Inflammatory macrophage (primary cell): ENCODE results near the gene LCN1.

Source experiments
- DNase-seq, 2 donors: peaks; one replicate each; pipeline ENCODE4 v3.0.0-alpha.2; 2020 to 2022
- total RNA-seq, 18 experiments: gene quantifications; one replicate each; lab custom pipeline; 2026; ENCODE audit warnings: mixed read lengths in 6 of 18, inconsistent platforms in 2 of 18; lab: John Stamatoyannopoulos, UW

The LCN1 gene
- 0 to 0.11 (median 0) reads per million in 18 experiments for total RNA-seq

DNA sequence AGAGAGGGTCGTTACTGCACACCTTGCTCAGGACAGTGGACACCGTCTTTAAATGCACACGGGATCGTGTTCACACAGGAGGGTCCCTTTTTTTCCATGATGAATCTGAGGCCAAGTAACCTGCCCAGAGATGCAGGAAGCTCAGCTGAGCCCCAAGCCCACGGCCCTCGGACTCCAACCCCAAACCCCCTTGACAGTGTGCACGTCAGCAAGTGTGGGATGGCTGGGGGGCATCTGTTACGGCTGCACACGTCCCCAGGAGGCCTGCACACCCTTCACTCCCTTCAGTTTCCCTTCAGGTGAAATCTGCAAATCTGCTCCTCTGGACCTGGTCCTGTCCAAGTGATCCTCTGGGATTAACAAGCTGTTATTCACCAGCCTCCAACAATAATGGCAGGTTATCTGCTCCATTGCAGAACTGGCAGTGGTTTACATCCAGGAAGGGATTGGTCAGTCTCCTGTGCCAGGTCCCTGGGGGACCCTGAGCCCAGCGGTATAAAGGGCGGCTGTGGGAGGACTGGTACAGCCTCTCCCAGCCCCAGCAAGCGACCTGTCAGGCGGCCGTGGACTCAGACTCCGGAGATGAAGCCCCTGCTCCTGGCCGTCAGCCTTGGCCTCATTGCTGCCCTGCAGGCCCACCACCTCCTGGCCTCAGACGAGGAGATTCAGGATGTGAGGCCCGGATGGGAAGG lies at the start of gene LCN1:
LCN1 (plus strand) TSS at position 525 of the 692 bp plus-strand sequence; CDS start at position 583, 58 bp downstream.
- DNase-seq = no peak

DNA sequence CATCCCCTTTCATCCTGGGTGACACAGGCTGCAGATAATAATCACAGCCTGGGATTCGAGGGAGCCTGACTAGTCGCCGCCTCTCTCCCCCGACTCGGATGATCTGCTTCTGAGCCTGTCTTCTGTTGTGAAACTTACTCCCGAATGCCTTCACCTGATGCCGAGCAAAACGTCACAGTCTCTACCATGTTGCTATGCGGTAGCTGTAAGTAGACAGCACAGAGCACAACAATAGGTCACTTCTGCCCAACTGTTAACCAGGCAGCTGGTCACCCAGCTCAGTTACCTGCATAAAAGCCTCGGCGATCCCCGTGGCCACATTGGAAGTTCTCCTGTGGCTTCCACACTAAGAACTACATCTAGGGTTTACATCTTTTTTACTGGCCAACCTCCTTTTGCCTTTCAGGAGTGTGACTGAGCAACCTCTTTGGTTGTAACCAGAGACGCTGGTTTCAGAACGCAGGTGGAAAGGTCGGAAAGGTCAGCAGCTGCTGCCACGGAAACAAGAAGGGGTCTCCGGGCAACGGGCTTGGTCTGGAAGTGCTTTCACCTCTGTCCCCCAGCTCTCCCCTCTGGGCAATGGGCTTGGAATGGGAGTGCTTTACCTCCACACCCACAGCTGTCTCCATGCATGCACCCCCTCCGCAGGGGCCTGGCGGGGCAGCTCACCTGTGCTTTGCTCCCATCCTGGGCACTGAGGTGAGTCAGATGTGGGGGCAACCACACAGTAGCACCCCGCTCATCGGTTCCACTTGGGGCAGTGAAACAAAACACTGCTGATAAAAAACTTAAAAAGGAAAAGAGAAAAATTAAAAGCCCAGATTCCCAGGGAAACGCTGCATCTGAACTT lies 49.2 kb upstream of the LCN1 start:
- no peak for DNase-seq

DNA sequence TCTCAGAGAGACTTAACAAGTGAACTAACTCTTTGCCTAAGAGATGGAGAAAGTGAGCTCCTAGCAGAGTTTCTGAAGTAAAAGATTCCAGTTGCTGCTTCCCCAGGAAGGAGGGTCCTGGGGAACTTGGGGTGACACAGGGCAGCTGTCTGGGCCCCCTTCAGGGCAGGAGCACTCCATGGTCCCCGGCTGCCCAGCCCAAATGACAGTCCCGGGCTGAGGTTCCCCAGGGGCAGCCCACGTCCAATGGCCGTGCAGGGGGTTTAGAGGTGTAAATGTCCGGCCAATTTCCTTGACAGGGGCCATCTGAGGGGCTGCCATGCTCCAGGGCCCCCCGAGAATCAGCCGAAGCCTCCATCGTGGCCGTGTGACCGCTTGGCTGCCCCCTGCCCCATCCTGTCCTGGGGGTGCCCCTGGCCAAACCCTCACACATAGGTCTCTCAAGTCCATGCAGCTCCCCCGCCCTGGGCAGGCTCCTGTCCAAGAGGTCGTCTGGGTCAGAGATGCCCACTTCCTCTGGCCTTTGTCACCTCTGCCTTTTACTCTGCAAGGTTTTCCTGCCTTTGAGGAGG lies 47.2 kb upstream of the LCN1 start:
- DNase-seq = no peak

DNA sequence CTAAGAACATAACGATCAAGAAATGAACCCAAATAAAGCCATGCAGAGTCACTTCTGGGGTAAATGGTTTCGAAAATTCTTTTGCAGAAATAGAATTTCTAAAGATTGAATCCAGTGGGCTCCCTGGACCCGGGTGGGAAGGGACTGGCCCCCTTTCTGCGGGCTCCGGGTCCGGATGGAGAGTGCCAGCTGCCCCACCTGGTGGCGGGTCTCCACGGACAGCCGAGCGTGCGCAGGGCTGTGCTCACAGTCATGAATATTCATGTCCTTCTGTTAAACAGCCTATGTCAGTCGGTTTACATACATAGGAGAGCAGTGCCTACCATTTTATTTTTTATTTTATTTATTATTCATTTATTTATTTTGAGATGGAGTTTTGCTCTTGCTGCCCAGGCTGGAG lies 46.3 kb upstream of the LCN1 start:
- peak; percentile 11 to 22 for DNase-seq

DNA sequence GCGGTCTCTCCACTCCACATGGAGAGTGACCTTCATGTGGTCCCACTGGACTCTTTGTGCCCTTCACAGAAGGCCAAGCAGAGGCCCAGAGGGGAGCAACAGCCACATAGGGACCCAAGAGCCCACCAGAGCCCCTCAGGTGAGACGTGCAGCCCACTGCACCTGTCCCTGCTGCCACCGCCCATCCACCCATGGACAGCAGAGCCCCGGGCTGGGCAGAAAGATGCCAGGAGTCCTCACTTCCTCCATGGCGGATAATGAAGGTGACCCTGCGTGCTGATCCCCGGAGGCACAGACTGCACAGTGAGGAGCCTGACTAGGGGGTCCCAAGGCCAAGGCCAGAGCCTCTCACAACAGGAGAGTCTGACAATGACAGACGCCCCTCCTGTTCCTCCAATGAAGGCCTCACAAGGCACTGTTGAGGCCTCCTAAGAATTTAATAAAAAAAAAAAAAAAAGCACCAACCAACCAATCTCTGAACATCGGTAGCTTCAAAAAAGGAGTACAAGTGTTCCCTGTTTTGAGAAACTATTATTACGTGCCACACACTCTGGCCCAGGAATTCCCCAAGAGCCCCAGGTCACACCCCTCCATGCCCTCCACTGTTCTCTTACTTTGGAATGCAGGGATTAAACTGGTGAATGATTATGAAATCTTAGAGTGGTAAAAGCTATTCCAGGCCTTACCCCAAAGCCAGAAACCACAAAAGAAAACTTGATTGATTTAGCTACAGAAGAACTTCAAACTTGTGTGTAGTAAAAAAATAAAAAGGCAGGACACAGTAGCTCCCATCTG lies 44.5 kb upstream of the LCN1 start:
- DNase-seq = no peak

DNA sequence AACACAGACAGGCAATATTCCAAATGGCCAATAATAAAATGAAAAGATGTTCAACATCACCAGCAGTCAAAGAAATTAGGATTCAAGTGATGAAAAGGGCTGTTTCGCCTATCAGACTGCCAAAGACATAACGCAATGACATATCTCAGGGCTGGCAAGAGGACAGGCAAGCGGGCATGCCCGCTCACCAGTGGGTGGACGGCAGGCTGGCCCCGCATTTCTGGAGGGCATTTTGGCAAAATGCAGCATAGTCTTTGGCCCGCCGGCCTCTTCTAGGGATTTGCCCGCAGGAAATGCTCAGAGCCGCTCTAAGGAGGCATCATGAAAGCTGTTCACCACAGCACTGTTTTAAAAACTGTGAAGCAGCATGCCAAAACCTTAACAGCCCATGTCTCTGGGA lies 43.0 kb upstream of the LCN1 start:
- no peak for DNase-seq

DNA sequence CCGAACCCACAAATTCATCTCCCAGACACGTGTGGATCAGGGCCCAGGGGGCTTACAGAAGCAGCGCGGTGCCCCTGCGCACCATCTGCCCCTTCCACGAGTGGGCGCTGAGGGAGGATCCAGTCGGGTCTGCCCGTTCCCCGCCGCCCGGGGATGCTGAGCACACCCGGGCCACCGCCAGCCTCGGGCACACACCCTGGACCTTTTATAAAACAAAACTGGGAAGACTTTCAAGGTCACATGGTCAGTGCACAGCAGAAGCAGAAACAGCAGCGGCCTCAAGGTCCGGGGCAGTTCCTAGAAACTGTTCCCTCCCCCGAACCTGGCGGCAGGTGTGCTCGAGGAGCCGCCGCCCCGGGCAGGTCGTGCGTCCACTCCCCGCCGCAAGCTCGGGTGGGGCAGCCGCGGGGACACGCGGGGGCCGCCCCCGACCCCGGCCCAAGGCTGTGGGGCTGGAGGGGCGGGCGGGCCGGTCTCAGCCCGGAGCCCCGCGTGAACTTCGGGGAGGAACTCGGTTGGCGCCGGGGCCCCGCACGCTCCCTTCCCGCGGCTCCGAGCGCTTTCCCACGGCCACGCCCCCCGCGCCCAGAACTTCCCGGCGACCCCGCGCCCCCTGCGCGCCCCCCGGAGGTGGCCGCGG lies 42.3 kb upstream of the LCN1 start:
- peak; percentile 47 to 56 for DNase-seq

DNA sequence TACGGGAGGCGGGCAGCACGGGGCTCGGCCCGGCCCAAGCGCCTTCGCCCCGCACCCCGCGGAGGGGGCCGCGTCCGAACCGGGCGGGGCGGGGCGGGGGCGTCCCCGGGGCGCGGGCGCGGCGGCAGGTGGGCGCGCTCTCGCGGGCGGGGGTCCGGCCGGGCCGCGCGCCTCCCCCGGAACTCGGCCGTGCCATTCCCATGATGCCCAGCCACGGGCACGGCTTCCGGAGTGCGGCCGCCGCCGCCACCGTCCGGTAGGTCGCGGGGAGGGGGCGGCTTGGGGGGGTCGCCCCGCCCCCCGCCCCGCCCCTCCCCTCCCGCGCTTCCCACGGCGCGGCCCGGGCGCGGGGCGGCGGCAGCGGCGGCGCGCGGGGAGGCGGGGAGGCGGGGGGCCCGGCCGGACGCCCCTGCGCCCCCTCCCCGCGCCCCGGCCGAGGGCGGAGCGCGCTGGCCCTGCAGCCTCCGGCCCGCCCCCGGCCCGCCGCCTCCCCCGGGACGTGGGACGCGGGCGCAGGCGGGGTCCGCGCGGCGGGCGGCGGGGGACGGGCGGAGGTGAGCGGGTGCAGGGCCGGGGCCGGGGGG lies 41.7 kb upstream of the LCN1 start, which contains the start of gene PPP1R26:
PPP1R26 (plus strand) TSS at position 314 of the 584 bp plus-strand sequence. CDS start 4,729 bp downstream, outside the sequence.
- peak in 1 of 2 donors; percentile 25 for DNase-seq

DNA sequence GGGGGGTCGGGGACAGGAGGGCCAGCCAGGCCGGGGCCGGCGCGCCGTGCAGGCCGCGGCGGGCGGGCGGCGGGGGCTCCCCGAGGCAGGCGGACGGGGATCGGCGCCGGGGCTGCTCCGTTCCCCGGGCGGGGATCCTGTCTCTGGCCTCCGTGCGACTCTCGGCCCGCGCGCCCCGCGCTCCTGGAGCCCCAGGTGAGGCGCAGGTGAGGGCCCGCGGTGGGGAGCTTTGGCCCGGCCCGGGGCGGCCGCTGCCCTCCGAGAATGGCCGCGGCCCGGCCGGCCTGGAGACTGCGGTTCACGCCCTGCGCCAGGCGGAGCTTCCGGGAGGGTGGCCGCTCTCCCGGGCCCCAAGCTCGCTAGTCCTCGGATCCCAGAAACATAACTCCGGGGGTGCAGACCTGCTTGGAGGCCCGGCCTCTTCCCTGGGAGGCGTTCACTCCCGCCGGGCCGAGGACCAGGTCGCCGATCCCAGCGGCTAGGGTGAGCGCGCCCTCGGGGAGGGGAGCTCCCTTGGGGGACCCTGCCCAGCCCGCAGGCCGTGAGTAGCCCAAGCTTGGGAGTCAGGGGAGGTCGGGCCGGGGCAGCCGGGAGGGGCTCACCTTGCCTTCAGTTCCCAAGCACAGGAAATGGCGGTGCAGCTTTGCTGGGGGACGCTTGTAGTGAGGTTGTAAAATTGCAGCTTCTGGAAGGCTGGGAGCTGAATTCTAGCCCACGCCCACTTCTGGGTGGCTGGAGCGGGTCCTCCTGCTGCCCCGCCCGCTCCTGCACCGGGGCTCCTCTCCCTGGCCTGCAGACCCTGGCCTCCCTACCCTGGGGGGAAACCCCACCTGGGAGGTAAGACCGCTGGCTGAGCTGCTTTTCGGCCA lies 40.9 kb upstream of the LCN1 start:
- peak; percentile 9 to 46 for DNase-seq

DNA sequence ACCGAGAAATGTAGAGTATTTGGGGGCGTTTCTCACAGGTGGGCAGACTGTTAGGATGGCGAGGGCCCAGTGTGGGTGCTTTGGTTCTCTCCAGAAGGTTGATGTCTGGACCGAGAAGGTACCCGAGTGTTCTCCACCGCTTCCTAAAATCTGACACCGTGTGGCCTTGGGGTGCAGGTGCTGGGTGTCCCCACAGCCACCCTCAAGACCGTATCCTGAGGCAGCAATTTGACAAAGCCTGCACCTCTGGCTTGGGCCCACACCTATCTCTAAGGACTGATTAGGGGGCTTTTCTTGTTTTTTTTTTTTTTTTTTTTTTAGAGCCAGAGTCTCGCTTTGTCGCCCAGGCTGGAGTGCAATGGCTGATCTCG lies 40.3 kb upstream of the LCN1 start:
- no peak for DNase-seq

DNA sequence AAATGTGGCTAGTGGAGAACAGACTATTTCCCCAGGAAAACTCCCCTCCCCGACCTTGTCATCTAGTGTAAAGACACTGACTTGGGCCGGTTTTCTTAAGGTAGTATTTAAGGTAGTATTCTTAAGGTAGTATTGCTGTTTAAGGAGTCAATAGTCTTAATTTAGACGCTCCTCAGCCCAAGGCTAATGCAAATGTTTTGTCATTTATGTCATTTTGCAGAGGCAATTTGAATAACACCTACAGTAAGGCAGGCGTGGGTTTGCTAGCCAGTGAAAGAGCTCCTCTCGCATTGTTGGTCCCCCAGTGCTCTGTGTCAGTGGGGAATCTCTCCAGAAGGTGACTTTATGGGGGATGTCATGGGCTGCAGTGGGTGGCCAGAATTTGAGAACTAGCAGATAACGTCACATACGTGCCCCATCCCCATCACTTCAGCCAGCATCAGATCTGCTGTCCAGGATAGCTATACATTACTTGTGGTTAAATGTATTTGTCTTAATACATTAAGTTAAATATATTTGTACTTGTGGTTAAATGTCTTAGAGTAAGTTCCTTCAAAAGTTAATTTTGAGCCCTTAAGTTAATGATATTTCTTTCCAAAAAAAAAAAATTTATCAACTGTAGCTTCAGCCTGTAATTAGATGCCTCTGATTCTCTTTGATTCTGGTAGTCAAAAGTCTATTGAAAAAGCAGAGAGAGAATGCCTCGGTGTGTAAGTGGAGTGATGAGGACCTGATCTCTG lies 39.1 kb upstream of the LCN1 start:
- DNase-seq = no peak

DNA sequence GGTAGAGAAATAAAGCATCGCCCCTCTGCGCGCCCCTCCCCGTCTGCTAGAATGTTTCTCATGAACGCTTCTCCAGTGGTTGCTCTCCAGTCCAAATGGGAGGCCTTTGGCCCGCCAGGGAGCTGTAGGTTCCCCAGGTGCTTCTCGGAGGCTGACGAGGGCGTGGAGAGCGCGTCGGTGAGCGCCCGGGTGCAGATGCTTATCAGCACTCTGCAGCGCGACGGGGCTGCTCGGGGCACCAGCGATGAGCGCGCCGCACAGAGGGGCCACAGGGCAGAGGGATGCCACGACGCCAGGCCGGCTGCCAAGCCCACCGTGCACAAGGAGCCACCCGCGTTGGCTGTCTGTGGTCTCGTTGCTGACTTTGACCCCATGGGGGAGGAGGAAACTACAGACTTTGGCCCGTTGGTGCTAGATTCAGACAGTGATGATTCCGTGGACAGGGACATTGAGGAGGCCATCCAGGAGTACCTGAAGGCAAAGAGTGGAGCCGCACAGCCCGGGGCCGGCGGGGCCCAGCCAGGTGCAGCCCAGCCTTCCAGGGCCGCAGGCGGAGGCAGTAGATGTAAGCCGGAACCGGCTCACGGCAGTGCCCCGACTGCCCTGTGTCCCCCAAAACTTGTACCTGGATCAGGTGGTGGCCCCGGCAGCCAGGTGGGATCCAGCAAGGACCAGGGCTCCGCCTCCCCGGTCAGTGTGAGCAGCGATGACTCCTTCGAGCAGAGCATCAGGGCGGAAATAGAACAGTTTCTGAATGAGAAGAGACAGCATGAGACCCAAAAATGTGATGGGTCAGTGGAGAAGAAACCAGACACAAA lies 36.6 kb upstream of the LCN1 start:
- no peak for DNase-seq

DNA sequence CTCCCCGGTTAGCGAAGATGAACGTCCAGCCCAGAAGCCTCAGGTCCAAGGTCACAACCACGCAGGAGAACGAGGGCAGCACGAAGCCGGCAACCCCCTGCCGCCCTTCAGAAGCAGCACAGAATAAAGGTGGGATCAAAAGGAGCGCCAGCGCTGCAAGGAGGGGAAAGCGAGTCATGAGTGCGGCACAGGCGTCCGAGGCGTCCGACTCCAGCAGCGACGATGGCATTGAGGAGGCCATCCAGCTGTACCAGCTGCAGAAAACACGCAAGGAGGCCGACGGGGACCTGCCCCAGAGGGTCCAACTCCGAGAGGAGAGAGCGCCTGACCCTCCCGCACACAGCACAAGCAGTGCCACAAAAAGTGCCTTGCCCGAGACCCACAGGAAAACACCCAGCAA lies 35.9 kb upstream of the LCN1 start:
- DNase-seq = no peak

DNA sequence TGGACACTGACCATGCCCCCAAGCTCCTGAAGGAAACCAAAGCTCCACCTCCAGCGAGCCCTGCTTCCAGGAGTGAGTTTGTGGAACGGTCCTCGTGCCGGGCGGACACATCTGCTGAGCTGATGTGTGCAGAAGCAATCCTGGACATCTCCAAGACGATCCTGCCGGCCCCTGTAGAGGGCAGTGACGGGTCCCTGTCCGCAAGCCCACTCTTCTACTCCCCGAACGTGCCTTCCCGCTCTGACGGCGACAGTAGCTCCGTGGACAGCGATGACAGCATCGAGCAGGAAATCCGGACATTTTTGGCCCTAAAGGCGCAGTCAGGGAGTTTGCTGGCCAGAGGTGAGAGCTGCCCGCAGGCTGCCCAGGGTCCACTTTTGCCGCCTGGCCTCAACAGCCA lies 35.4 kb upstream of the LCN1 start:
- no peak for DNase-seq

DNA sequence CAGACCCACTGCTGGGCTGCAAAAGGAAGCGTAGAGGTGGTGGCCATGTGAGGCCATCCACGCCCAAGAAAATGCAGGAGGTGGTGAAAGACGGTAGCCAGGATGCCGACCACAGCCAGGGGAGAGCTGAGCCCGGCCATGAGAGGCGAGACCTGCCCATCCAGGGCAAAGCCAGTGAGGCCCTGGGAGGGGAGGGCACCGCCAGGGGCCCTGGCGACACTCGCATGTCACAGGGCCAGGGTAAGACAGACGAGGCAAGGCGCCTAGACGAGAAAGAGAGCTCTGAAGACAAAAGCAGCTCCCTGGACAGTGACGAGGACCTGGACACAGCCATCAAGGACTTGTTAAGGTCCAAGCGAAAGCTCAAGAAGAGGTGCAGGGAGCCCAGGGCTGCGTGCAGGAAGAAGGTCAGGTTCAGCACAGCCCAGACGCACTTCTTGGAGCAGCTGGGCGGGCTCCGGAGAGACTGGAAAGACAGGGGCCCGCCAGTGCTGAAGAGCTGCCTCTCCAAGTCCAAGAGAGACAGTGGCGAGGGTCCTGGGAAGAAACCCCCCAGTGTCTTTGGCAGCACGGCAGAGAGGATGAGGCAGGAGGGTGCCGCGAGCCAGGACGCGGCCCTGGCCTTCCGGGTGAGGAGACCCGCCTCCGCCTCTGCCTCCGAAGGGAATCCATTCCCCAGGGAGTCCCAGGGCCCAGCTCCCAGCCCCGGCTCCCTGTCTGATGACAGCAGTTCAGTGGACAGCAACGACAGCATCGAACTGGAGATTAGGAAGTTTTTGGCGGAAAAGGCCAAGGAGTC lies 34.8 kb upstream of the LCN1 start:
- no peak for DNase-seq

DNA sequence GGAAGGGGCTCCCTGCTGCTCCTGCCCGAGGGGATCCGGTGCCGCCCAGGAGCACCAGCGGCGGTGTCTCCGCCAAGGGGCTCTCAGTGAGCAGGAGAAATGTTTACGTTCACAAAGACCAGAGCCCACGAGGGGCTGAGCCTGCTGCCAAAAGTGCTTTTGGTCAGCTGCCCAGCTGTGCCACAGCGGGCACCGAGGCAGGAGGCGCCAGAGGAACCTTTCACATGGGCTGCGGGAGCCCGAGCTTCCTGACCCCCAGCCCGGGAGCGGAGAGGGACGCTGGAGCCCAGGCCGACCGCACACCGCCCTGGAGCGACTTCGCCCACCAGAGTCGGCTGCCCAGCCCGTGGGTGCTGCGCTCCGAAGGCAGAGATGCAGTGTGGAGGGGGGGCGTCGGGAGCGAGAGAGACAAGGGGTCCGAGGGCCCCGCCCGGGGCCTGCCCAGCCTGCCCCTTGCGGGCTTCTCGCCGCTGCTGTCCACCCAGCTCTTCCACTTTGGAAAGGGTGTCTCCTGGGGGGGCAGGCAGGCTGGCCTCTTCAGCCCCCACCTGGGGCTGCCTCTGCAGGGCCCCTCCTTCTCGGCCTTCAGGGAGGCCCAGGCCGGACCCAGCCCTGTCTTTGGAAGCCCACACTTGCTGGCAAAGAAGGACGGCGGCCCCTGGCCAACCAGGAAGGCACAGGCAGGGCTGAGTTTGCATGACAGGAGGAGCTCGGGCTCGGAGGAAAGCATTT lies 33.8 kb upstream of the LCN1 start:
- DNase-seq = no peak

DNA sequence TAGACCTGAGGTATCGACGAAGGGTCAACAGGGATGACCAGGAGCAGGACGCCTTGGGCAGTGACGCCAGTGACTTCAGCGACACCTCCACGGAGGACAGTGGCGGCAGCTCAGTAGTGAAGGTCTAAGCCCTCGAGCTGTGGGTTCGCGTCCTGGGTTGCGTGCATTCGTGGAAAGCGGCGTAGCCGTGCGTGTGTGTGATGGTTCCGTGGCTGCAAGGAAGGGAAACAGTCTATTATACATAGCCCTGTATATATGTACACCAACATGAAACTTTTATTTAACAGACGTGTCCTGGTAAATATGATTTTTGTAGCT lies 33.3 kb upstream of the LCN1 start:
- DNase-seq = no peak

DNA sequence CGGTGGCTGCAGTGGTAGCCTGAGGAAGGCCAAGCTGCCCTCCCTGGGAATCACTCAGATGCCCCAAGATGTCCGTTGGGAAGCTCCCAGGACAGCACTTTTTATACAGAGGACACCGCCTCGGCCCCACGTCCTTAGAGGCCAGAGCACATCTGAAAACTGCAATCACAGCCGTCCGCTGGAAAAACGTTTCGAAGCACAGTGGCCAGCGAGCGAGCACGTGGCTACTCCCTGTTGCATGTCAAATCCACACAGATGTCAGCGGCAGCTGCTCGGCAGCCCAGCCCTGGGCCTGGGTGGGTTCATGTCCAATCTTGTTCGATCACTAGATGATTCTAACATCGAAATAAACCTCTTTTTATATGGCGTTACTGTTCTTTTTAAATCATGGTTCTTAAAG lies 32.7 kb upstream of the LCN1 start:
- no peak for DNase-seq
